ENCODE measurements around the gene ZC3H8. TPM values are rescaled to one million over a fixed set of nuclear protein-coding genes. Genes with fewer than 3 reads are reported as not detected.

Gene ZC3H8
- total RNA-seq, 1 donor from 2014 or later: 26.0 TPM

DNA sequence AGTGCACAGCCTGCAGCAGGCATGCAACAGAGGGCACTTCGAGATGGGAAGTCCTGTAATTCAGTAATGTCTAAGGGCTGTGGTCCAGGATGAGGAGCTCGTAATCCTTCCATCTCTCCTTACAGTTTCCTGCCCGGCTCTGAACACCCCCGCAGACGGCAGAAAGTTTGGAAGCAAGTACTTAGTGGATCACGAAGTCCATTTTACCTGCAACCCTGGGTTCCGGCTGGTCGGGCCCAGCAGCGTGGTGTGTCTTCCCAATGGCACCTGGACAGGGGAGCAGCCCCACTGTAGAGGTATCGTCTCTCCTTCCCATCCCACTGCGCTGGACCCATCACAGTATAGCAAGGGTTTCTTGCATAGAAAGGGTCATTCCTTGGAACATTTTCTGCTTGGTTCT, 90.0 kb downstream of the ZC3H8 start:
- no peak for DNase-seq

DNA sequence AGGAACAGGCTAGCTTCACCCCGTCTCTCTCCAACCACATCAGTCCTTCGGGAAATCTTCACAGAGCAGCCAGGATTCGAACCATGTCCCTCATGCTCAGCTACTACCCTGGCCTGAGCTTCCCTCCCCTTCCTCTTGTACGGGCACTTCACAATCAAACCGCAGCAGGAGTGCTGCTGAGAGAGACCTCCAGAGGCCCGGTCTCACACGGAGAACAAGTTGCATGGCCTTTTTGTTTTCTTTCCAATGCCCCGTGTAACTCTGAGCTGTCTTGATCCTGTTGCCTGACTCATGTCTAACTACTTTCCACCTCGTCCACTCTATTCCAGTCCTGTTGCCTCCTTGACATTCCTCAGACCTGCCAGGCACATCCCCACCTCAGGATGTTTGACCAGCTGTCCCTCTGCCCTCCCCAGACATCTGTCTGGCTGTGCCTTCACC, 91.3 kb downstream of the ZC3H8 start:
- no peak for DNase-seq

DNA sequence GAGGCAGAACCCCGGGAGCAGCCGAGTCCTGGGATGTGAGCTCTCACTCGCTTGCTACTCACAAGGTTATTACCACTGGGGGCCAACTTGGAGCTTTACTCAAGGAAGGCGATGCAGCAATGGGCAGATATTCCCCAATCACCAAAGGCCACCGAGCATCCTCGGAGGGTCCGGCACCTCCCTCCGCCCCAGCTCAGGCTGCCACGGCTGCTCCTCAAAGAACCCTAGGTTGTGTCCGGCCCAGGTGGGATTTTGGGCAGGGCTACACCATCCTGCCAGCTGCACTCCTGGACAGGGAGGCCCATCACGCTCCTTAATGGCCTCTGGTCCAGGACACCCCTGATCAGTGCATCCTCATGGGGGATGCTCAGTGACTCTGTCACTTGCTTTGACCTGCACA, 91.9 kb downstream of the ZC3H8 start:
- DNase-seq: no peak

- DNase-seq: no peak
These were observed 92.5 kb downstream of the ZC3H8 start for GRCh38 chr2:112162341-112162740.

Other genes with a start within 250 kb of the ZC3H8 start
- gene TMEM87B, start 199.8 kb downstream of the ZC3H8 start, total RNA-seq: 15.3 TPM
- 0.62 TPM for gene FBLN7, start 116.7 kb downstream of the ZC3H8 start, total RNA-seq
- 30.4 TPM for gene ZC3H6, start 20.6 kb upstream of the ZC3H8 start, total RNA-seq
- 39.3 TPM for gene RGPD8, start 178.6 kb upstream of the ZC3H8 start, total RNA-seq
- gene TTL, start 227.1 kb upstream of the ZC3H8 start, total RNA-seq: 89.4 TPM

All from occipital lobe (tissue), 2 donors.